Gastrocnemius medialis (tissue), 4 donors: Measurements from ENCODE around the gene SLC12A9.

Experiments used
- POLR2A ChIP-seq, 2 donors: fragments of 450-650 bp; IDR thresholded peaks; one replicate each; pipeline ENCODE4 v1.6.1; 2017; ENCODE audit warnings: antibody characterized with exemption in 2 of 2, mild to moderate bottlenecking in 2 of 2, moderate library complexity in 2 of 2
- TF ChIP-seq, protein P1 (sequence below), 5 experiments: fragments of 450-650 bp in 3 of 5; fragments of 200-600 bp in 2 of 5; sonication (generic) in 2 of 5; IDR thresholded peaks in 4 of 5; conservative IDR thresholded peaks in 1 of 5; 1 replicate in 4 of 5; 2 replicates in 1 of 5; pipeline ENCODE4 v1.5.1; 2016 to 2019; ENCODE audit warnings: antibody characterized with exemption in 5 of 5, mild to moderate bottlenecking in 3 of 5, moderate library complexity in 3 of 5

DNA sequence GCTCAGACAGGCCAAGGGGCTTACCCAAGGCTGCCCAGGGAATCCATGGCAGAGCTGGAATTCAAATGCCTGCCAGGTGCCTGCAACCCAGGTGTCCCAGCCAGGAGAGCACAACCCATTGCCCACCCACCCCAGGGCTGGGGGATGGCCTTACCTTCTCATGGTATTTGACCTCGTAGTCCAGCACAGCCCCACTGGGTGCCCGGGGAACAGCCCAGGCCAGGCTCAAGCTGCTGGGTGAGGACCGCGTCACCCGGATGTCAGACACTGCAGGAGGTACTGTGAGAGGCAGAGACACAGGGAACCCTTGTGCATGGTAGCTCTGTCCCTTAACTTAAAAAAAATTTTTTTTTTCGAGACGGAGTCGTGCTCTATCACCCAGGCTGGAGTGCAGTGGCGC, 34.1 kb upstream of the SLC12A9 start:
- TF ChIP-seq, protein P1, sequence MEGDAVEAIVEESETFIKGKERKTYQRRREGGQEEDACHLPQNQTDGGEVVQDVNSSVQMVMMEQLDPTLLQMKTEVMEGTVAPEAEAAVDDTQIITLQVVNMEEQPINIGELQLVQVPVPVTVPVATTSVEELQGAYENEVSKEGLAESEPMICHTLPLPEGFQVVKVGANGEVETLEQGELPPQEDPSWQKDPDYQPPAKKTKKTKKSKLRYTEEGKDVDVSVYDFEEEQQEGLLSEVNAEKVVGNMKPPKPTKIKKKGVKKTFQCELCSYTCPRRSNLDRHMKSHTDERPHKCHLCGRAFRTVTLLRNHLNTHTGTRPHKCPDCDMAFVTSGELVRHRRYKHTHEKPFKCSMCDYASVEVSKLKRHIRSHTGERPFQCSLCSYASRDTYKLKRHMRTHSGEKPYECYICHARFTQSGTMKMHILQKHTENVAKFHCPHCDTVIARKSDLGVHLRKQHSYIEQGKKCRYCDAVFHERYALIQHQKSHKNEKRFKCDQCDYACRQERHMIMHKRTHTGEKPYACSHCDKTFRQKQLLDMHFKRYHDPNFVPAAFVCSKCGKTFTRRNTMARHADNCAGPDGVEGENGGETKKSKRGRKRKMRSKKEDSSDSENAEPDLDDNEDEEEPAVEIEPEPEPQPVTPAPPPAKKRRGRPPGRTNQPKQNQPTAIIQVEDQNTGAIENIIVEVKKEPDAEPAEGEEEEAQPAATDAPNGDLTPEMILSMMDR (IDR thresholded peaks at IDR 0.05 in 4 of 5, conservative IDR thresholded peaks at IDR 0.05 in 1 of 5): no peak
- TF ChIP-seq POLR2A (IDR thresholded peaks at IDR 0.05): no peak
